HTR-8/SVneo (cell line): Measurements from ENCODE around the gene MTF2.
A peak's percentile ranks its signal among the peaks of the same experiment; 100 is the strongest.

Experiments
- DNase-seq: peaks from one replicate; pipeline ENCODE4 v3.0.0; 2011; ENCODE audit warnings: low spot score, mixed read lengths; ENCODE audit not compliant: insufficient read length
- FAIRE-seq: peaks from 2 replicates; lab custom pipeline; 2011; peaks lifted over from hg19 to GRCh38; lab: Jason Lieb, UNC

Gene MTF2

DNA sequence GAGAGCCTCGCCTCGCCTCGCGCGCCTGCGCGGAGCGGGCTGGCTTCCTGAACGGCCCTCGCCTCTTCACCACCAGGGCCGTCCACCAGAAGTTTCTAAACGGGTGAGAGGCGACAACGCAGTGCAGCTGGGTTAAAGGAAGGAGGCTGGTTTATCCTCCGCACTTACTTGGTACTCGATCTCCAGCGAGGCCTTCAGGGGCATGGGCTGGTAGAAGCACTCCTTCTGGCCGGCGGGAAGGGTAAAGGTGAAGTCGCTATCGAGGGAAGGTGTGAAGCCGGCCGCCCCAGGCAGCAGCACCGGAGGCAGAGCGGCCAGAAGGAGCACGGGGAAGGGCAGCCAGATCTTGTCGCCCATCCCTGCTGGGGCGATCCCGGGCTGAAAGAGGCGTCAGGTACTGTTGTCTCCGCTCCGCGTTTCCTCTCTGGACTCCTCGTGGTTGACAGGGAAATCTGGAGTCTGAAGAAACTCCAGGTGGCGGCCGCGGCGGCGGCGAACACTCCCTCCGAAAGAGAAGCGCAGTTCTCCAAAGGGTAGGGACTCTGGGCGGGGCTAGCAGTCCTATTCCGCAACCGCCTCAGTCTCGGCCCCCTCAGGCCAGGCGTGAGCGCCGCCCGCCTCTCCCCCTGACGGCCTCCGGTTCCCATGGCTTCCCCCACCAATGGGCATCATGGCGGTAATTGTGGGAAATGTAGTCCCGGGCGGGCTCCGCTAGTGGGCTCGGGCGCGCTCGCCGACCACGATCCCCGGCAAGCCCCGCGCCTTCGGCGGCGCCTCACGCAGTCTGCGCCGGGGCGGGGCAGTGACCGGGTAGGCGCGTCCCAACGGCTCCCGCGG lies 101.0 kb downstream of the MTF2 start, which contains the start of gene TMED5:
TSS of gene TMED5 (minus strand) at position 528 of the 837 bp plus-strand sequence. CDS start at position 357, 171 bp downstream.
- FAIRE-seq = peak; percentile 96
- DNase-seq = peak; percentile 85

DNA sequence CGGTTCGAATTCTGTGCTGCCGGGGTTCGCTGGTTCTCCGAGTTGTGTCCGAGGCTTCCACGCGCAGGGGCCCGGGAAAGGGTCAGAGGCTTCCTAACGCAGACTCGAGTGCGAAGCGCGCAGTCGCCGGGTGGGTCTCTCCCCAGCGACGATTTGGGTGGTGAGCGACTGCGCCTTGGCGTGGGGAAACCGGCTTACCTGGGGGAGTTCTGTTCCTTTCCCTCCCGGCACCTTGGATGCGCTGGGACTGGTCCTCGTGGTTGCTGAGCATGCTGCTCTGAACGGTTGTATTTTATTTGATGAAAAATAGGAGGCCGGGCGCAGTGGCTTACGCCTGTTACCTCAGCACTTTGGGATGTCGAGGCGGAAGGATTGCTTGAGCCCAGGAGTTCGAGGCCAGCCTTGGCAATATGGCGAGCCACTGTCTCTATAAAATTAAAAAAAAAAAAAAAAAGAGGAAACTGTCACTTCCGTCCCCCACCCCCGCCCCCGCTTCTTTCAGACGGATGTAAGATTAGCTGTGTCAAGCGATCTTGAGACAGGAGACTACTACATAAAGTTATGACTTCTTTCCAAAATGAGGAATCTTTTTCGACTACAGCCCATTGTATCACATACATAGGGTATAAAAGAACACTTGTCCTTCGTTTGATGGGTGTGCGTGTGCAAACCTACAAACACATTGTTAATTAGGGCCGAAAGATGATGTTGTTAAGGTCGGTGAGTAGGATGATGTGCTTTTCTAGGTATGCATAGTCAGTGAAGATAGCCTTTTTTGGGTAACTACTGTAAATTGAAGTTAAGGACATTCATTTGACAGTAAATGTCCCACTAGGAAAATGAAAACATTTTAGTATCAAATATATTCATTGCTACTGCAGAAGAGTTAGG lies 101.9 kb downstream of the MTF2 start, which contains the start of gene CCDC18:
TSS of gene CCDC18 (plus strand) at position 2 of the 891 bp plus-strand sequence. CDS start 2,638 bp downstream, outside the sequence.
- DNase-seq (peak; percentile 35), FAIRE-seq (no peak)

DNA sequence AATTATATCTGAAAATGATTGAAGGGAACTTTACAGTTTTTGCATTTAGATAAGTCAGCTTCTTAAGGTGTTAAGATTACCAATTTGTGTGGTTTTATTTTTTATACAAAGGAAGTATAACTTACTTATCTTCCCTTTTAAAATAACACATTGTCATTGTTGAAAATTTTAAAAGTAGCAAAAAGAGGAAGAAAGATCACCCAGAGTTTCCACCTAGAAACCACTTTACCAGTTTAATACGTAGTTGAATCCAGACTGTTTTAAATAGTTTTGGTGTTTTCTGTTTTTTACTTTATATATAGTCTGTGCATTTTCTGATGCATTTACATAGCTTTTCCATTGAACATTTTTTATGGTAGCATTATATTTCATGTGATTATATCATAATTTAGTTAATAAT lies 107.6 kb downstream of the MTF2 start:
- FAIRE-seq (no peak), DNase-seq (no peak)
